Astrocyte (in vitro differentiated cells and primary cell): Measurements from ENCODE around the gene SDHAF2. TPM values are rescaled to one million over a fixed set of nuclear protein-coding genes. Genes with fewer than 3 reads are reported as not detected.
A peak's percentile ranks its signal among the peaks of the same experiment; 100 is the strongest.

Experiments
- DNase-seq: peaks from one replicate; pipeline ENCODE4 v3.0.0-alpha.2; 2010; ENCODE audit warnings: low read depth
- FAIRE-seq: peaks from 2 replicates; lab custom pipeline; 2011; peaks lifted over from hg19 to GRCh38; lab: Jason Lieb, UNC
- H2AFZ ChIP-seq: 2 replicates; pipeline ENCODE4 v1.6.0; 2012; ENCODE audit warnings: low read depth, low read length, inconsistent platforms
- H3K27ac ChIP-seq: 2 replicates; pipeline ENCODE4 v1.5.1; 2011; ENCODE audit warnings: low read depth, low read length, inconsistent platforms
- H3K27me3 ChIP-seq: 2 replicates; pipeline ENCODE4 v1.6.0; 2011; ENCODE audit warnings: low read length, inconsistent platforms; ENCODE audit not compliant: insufficient read depth
- H3K36me3 ChIP-seq: 2 replicates; pipeline ENCODE4 v1.5.1; 2011; ENCODE audit warnings: low read length, inconsistent platforms; ENCODE audit not compliant: insufficient read depth
- H3K4me1 ChIP-seq: 2 replicates; pipeline ENCODE4 v1.5.1; 2011; ENCODE audit warnings: low read length, inconsistent platforms; ENCODE audit not compliant: insufficient read depth
- H3K4me2 ChIP-seq: 2 replicates; pipeline ENCODE4 v1.6.0; 2012; ENCODE audit warnings: low read length, inconsistent platforms
- H3K4me3 ChIP-seq: 2 replicates; pipeline ENCODE4 v1.5.1; 2011; ENCODE audit warnings: low read depth, mild to moderate bottlenecking, low read length, inconsistent platforms; ENCODE audit not compliant: insufficient read depth
- H3K79me2 ChIP-seq: 2 replicates; pipeline ENCODE4 v1.6.0; 2012; ENCODE audit warnings: mild to moderate bottlenecking, low read length, inconsistent platforms; ENCODE audit not compliant: insufficient read depth
- H3K9ac ChIP-seq: 2 replicates; pipeline ENCODE4 v1.6.0; 2012; ENCODE audit warnings: mild to moderate bottlenecking, low read length, inconsistent platforms
- H3K9me3 ChIP-seq: 2 replicates; pipeline ENCODE4 v1.5.1; 2012; ENCODE audit warnings: low read depth, mild to moderate bottlenecking, low read length, inconsistent platforms; ENCODE audit not compliant: insufficient read depth
- H4K20me1 ChIP-seq: 2 replicates; pipeline ENCODE4 v1.6.0; 2012; ENCODE audit warnings: low read length, inconsistent platforms; ENCODE audit not compliant: insufficient read depth
- H3K27ac Mint-ChIP-seq: one replicate; pipeline ENCODE4 v1.8.0; 2021; ENCODE audit warnings: mild to moderate bottlenecking, mixed read lengths; ENCODE audit not compliant: unreplicated experiment
- H3K27me3 Mint-ChIP-seq: one replicate; pipeline ENCODE4 v1.8.0; 2021; ENCODE audit warnings: low read depth, mixed read lengths; ENCODE audit not compliant: unreplicated experiment
- H3K36me3 Mint-ChIP-seq: one replicate; pipeline ENCODE4 v1.8.0; 2021; ENCODE audit warnings: low read depth, mixed read lengths; ENCODE audit not compliant: unreplicated experiment
- H3K4me1 Mint-ChIP-seq: one replicate; pipeline ENCODE4 v1.8.0; 2021; ENCODE audit warnings: low read depth, mixed read lengths; ENCODE audit not compliant: unreplicated experiment
- H3K4me3 Mint-ChIP-seq: one replicate; pipeline ENCODE4 v1.8.0; 2021; ENCODE audit warnings: mild to moderate bottlenecking, moderate library complexity, mixed read lengths; ENCODE audit not compliant: unreplicated experiment
- H3K9me3 Mint-ChIP-seq: one replicate; pipeline ENCODE4 v1.8.0; 2021; ENCODE audit warnings: mild to moderate bottlenecking, mixed read lengths; ENCODE audit not compliant: unreplicated experiment
- EZH2 ChIP-seq: IDR thresholded peaks from 2 replicates; pipeline ENCODE4 v1.6.1; 2012; ENCODE audit warnings: mild to moderate bottlenecking, low read length, inconsistent platforms; ENCODE audit not compliant: insufficient read depth
- total RNA-seq: library from RNA; stranded (reverse); gene quantifications from 2 replicates; pipeline ENCODE4 v1.2.1, GENCODE V29; 2021
- TF ChIP-seq, protein P1 (sequence below): IDR thresholded peaks from 2 replicates; pipeline ENCODE4 v1.5.1; 2011; ENCODE audit warnings: low read depth, mild to moderate bottlenecking, inconsistent platforms, low read length, moderate library complexity; ENCODE audit not compliant: insufficient read depth

SDHAF2 gene
- total RNA-seq, 1 donor from 2014 or later: 38.8 TPM

DNA sequence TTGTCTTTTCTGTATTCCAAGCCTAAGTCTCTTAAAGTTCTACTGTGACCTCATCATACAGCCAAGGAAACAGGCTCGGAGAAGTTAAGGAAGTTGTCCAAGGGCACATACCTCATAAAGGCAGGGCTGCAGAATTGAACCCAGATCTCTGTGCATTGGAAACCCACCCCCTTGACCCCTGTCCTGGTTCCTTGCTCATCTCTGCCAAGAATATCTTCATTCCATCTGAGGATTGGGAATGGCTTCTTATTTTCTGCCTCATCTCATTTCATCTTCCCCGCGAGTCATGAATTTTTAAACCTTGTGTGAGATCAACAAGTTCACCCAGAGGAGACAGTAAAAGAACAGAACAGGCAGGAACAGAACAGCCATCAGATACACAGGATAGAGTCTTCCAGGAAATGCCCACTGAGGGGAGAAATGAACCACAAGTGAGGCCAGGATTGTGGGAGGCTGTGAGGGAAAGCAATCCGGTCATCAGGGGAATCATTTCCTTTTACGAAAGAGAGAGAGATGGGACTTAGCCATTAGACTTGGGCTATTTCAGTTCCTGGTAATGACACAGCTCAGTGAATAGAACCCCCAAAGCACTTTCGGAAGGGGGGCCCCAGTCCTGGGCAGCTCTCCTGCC lies 44.2 kb downstream of the SDHAF2 start:
- Histone ChIP-seq H3K4me1 (no peaks in the 10 kb centered on the region), H4K20me1 (peaks cover 11% of the 10 kb centered on the region), H2AFZ (no peak overlapping the region), H3K36me3 (no peaks in the 10 kb centered on the region), H3K9ac (no peak overlapping the region), H3K79me2 (no peaks in the 10 kb centered on the region), H3K4me3 (no peak overlapping the region), H3K27me3 (peaks cover 6% of the 10 kb centered on the region), H3K9me3 (no peaks in the 10 kb centered on the region), H3K4me2 (no peak overlapping the region), H3K27ac (no peak overlapping the region)
- H3K27me3 Mint-ChIP-seq: peaks cover 15% of the 10 kb centered on the region
- no peaks in the 10 kb centered on the region for H3K9me3 Mint-ChIP-seq
- DNase-seq (no peak), FAIRE-seq (peak; percentile 29)
- H3K27ac Mint-ChIP-seq: peak overlapping the region; percentile 49
- peaks cover 13% of the 10 kb centered on the region for H3K36me3 Mint-ChIP-seq
- H3K4me3 Mint-ChIP-seq: no peak overlapping the region
- TF ChIP-seq EZH2: no peak
- H3K4me1 Mint-ChIP-seq: peaks cover 12% of the 10 kb centered on the region

DNA sequence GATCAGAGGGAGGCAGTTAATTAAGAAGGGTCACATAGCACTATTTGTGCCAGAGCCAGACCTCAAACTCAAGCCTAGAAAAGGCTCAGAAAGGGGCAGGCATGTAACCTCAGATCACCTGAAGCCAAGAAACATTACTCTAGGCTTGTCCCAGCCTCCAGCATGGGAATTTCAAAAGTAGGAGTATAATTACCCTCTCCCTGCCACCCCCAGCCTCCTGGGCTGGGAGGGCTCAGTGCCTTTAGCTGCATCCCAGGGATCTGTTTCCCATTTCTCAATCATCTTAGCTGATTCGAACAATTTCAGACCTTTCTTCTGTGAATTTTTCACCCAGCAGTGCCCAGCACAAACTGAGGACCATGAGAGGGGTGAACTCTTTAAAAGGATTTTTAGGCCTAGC lies 45.5 kb downstream of the SDHAF2 start:
- H3K27ac Mint-ChIP-seq: no peak overlapping the region
- Histone ChIP-seq H3K4me2 (no peak overlapping the region), H3K27ac (no peak overlapping the region), H3K79me2 (no peaks in the 10 kb centered on the region), H3K36me3 (no peaks in the 10 kb centered on the region), H4K20me1 (peaks cover 11% of the 10 kb centered on the region), H3K4me1 (no peaks in the 10 kb centered on the region), H3K9ac (no peak overlapping the region), H3K9me3 (no peaks in the 10 kb centered on the region), H3K4me3 (no peak overlapping the region), H2AFZ (no peak overlapping the region), H3K27me3 (peaks cover 6% of the 10 kb centered on the region)
- no peaks in the 10 kb centered on the region for H3K9me3 Mint-ChIP-seq
- peaks cover 12% of the 10 kb centered on the region for H3K4me1 Mint-ChIP-seq
- H3K4me3 Mint-ChIP-seq: no peak overlapping the region
- peaks cover 20% of the 10 kb centered on the region for H3K27me3 Mint-ChIP-seq
- FAIRE-seq (no peak), DNase-seq (no peak)
- H3K36me3 Mint-ChIP-seq: peaks cover 8% of the 10 kb centered on the region
- TF ChIP-seq, protein P1, sequence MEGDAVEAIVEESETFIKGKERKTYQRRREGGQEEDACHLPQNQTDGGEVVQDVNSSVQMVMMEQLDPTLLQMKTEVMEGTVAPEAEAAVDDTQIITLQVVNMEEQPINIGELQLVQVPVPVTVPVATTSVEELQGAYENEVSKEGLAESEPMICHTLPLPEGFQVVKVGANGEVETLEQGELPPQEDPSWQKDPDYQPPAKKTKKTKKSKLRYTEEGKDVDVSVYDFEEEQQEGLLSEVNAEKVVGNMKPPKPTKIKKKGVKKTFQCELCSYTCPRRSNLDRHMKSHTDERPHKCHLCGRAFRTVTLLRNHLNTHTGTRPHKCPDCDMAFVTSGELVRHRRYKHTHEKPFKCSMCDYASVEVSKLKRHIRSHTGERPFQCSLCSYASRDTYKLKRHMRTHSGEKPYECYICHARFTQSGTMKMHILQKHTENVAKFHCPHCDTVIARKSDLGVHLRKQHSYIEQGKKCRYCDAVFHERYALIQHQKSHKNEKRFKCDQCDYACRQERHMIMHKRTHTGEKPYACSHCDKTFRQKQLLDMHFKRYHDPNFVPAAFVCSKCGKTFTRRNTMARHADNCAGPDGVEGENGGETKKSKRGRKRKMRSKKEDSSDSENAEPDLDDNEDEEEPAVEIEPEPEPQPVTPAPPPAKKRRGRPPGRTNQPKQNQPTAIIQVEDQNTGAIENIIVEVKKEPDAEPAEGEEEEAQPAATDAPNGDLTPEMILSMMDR: no peak
- no peak for TF ChIP-seq EZH2

DNA sequence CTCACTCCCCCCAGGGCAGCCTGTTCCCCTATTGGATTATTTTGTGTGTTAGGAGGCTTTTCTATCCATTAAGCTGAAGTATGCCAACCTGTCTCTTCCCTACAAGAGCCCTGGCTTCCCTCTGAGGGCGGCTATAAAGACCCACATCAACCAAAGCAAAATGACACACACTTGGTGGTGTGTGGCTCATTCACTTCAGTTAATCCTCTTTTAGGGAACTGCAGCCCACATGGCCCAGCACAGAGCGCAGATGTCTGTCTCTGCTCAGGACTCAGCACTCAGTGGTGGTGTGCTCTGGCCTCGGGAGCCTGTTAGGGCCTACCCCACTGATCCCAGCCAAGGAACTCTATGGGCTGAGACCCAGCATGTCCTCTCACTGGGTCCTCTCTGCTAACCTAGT lies 46.4 kb downstream of the SDHAF2 start:
- Mint-ChIP-seq H3K36me3 (peaks cover 8% of the 10 kb centered on the region), H3K4me1 (peaks cover 12% of the 10 kb centered on the region), H3K27ac (no peak overlapping the region), H3K27me3 (peaks cover 21% of the 10 kb centered on the region), H3K9me3 (no peaks in the 10 kb centered on the region), H3K4me3 (no peak overlapping the region)
- Histone ChIP-seq H4K20me1 (peaks cover 11% of the 10 kb centered on the region), H3K9me3 (no peaks in the 10 kb centered on the region), H3K36me3 (no peaks in the 10 kb centered on the region), H3K4me3 (no peak overlapping the region), H3K9ac (no peak overlapping the region), H3K27ac (no peak overlapping the region), H3K4me2 (no peak overlapping the region), H3K79me2 (no peaks in the 10 kb centered on the region), H3K27me3 (peaks cover 6% of the 10 kb centered on the region), H2AFZ (no peak overlapping the region), H3K4me1 (no peaks in the 10 kb centered on the region)
- DNase-seq: no peak
- TF ChIP-seq EZH2: no peak
- TF ChIP-seq, protein P1: no peak
- FAIRE-seq: no peak
